Ishikawa (cell line): ENCODE measurements around the gene MOB2.

Source experiments
- CEBPB ChIP-seq: IDR thresholded peaks from 2 replicates; pipeline ENCODE4 v1.6.1; 2012
- CREB1 ChIP-seq: IDR thresholded peaks from 2 replicates; pipeline ENCODE4 v1.6.1; 2012; ENCODE audit warnings: low read depth
- EGR1 ChIP-seq: IDR thresholded peaks from 2 replicates; pipeline ENCODE4 v1.6.1; 2012
- EP300 ChIP-seq: IDR thresholded peaks from 2 replicates; pipeline ENCODE4 v1.6.1; 2012; ENCODE audit warnings: borderline replicate concordance
- FOXM1 ChIP-seq: IDR thresholded peaks from 2 replicates; pipeline ENCODE4 v1.6.1; 2012; ENCODE audit warnings: low read depth, borderline replicate concordance
- NFIC ChIP-seq: IDR thresholded peaks from 2 replicates; pipeline ENCODE4 v1.6.1; 2012
- RAD21 ChIP-seq: IDR thresholded peaks from 2 replicates; pipeline ENCODE4 v1.6.1; 2012; ENCODE audit warnings: low read depth
- TAF1 ChIP-seq: IDR thresholded peaks from 2 replicates; pipeline ENCODE4 v1.6.1; 2012; ENCODE audit warnings: low read depth, mild to moderate bottlenecking
- TCF12 ChIP-seq: IDR thresholded peaks from 2 replicates; pipeline ENCODE4 v1.6.1; 2012; ENCODE audit warnings: low read depth
- TEAD4 ChIP-seq: IDR thresholded peaks from 2 replicates; pipeline ENCODE4 v1.6.1; 2012
- YY1 ChIP-seq: IDR thresholded peaks from 2 replicates; pipeline ENCODE4 v1.6.1; 2012; ENCODE audit warnings: low read depth
- ZBTB7A ChIP-seq: IDR thresholded peaks from 2 replicates; pipeline ENCODE4 v1.6.1; 2012; ENCODE audit warnings: low read depth
- TF ChIP-seq, protein P1 (sequence below): IDR thresholded peaks from 2 replicates; pipeline ENCODE4 v1.6.1; 2012
- TF ChIP-seq, protein P2 (sequence below): IDR thresholded peaks from 2 replicates; pipeline ENCODE4 v1.6.1; 2012; ENCODE audit warnings: low read depth, mild to moderate bottlenecking
- TF ChIP-seq, protein P3 (sequence below): IDR thresholded peaks from 2 replicates; pipeline ENCODE4 v1.6.1; 2012

MOB2 gene

DNA sequence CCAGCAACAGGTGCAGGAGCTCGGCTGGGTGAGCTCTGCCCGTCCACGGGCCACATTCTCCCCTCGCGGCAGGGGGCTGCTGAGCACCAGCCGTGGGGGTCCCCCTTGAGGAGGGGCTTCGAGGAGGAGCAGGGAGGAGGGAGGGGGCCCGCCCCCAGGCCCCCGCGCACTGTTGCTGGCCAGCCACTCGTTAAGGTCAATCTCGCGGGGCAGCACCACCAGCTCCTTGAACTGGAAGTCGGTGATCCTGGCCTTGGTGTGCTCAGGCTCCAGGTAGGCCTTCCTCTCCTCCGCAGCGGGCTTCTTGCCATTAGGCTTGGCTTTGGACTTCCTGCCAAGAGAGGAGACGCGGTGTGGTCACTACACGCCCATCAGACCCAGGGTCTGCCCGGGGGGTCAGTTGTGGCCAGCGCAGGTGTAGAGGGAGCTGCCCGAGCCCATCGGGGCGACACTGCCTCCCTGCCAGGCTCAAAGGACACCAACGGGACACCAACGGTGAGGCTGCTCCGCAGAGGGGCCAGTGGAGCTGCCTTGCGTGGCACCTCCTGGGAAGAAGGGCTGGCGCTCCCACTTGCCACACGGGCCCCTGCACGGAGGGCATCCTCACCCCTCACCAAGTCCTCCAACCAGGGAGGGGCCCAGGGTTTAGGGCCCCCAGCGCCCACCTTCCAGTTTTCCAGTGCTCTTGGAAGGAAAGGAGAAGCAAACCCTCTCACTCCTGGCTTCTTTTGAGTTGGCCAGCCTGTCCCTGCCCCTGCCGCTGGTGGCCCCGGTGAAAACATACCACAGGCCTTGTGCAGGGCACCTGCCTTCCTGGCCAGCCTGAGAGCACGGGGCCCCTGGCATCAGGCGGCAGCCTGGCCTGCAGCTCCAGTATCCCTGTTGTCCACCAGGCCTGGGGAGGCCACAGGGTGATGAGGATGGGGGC is 5.8 kb downstream of the MOB2 start:
- TF ChIP-seq, protein P1, sequence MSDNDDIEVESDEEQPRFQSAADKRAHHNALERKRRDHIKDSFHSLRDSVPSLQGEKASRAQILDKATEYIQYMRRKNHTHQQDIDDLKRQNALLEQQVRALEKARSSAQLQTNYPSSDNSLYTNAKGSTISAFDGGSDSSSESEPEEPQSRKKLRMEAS: no peak
- no peak for TF ChIP-seq YY1
- TF ChIP-seq TEAD4: no peak
- no peak for TF ChIP-seq TCF12
- TF ChIP-seq EP300: no peak
- TF ChIP-seq RAD21: no peak
- no peak for TF ChIP-seq FOXM1
- TF ChIP-seq EGR1: no peak
- no peak for TF ChIP-seq TAF1
- TF ChIP-seq ZBTB7A: no peak
- no peak for TF ChIP-seq CREB1
- TF ChIP-seq, protein P2, sequence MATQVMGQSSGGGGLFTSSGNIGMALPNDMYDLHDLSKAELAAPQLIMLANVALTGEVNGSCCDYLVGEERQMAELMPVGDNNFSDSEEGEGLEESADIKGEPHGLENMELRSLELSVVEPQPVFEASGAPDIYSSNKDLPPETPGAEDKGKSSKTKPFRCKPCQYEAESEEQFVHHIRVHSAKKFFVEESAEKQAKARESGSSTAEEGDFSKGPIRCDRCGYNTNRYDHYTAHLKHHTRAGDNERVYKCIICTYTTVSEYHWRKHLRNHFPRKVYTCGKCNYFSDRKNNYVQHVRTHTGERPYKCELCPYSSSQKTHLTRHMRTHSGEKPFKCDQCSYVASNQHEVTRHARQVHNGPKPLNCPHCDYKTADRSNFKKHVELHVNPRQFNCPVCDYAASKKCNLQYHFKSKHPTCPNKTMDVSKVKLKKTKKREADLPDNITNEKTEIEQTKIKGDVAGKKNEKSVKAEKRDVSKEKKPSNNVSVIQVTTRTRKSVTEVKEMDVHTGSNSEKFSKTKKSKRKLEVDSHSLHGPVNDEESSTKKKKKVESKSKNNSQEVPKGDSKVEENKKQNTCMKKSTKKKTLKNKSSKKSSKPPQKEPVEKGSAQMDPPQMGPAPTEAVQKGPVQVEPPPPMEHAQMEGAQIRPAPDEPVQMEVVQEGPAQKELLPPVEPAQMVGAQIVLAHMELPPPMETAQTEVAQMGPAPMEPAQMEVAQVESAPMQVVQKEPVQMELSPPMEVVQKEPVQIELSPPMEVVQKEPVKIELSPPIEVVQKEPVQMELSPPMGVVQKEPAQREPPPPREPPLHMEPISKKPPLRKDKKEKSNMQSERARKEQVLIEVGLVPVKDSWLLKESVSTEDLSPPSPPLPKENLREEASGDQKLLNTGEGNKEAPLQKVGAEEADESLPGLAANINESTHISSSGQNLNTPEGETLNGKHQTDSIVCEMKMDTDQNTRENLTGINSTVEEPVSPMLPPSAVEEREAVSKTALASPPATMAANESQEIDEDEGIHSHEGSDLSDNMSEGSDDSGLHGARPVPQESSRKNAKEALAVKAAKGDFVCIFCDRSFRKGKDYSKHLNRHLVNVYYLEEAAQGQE: no peak
- no peak for TF ChIP-seq CEBPB
- TF ChIP-seq NFIC: no peak
- TF ChIP-seq, protein P3, sequence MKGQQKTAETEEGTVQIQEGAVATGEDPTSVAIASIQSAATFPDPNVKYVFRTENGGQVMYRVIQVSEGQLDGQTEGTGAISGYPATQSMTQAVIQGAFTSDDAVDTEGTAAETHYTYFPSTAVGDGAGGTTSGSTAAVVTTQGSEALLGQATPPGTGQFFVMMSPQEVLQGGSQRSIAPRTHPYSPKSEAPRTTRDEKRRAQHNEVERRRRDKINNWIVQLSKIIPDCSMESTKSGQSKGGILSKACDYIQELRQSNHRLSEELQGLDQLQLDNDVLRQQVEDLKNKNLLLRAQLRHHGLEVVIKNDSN: no peak

DNA sequence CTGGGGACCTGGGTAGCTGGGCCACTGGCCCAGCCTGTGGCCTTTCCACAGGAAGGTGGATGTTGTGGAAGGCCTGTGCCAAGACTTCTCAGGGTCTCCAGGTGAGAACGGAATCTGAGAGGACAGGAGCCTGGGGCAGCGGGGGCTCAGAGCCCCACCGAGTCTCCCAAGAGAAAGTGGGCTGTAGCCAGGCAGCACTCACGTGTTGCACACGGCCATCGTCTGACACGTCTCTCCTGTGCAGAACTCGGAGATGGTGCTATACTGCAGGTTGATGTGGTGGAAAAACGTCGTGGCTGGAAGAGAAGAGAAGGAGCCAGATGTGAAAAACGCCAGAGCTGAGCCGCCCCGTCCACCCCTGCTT is 6.4 kb downstream of the MOB2 start:
- TF ChIP-seq TAF1 (no peak), CREB1 (no peak), TEAD4 (no peak), ZBTB7A (no peak), CEBPB (no peak), EGR1 (no peak), RAD21 (no peak), NFIC (no peak), YY1 (no peak), FOXM1 (no peak)
- TF ChIP-seq, protein P2: no peak
- TF ChIP-seq, protein P1: no peak

DNA sequence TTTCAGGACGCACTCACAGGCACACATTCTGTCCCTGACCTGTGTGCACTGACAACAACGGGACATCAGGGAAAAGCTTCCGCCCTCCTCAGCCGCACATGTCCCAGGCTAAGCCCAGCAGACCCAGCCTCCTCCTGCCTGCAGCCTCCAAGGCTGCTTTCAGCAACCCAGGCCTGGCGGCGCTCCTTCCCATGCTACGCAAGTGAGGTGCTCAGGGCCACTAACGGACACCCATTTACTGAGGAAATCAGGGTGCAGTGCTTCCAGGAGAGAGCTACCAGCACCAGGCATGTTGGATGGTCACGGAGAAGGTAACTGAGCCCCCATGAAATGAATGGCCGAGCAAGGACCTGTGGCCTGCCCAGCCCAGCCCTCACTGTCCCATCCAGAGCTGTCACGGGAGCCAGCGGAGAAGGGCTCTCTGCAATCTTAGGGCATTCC is 6.9 kb downstream of the MOB2 start:
- TF ChIP-seq EGR1: no peak
- TF ChIP-seq FOXM1: no peak
- TF ChIP-seq, protein P2: no peak
- TF ChIP-seq, protein P3: no peak
- TF ChIP-seq, protein P1: no peak
- TF ChIP-seq NFIC: no peak
- TF ChIP-seq TCF12: no peak
- TF ChIP-seq TEAD4: no peak
- no peak for TF ChIP-seq TAF1
- TF ChIP-seq RAD21: no peak
- TF ChIP-seq CREB1: no peak
- TF ChIP-seq CEBPB: no peak
- TF ChIP-seq ZBTB7A: no peak
- no peak for TF ChIP-seq EP300
- TF ChIP-seq YY1: no peak
